GF-D8 (cell line): ENCODE data around the gene ZNF665.
"Not testable (repeated sequence)": the region's sequence is repeated elsewhere in the genome, so short reads cannot be mapped to it uniquely, and the experiment has no call there.

Experiments used
- DNase-seq: peaks from one replicate; lab custom pipeline; 2025; lab: John Stamatoyannopoulos, UW

ZNF665 gene

GRCh38 chr19:53157626-53158025, 35.5 kb downstream of the ZNF665 start:
- no peak for DNase-seq

- DNase-seq = no peak
These were observed 36.3 kb downstream of the ZNF665 start for GRCh38 chr19:53156850-53157249.

- DNase-seq = no peak
These were observed 45.5 kb downstream of the ZNF665 start for GRCh38 chr19:53147645-53148044.

- DNase-seq = no peak
These were observed 52.8 kb downstream of the ZNF665 start for GRCh38 chr19:53140351-53140750.

GRCh38 chr19:53136432-53136831, 56.7 kb downstream of the ZNF665 start:
- no peak for DNase-seq

GRCh38 chr19:53132141-53132991, 60.8 kb downstream of the ZNF665 start, which contains the start of gene ZNF415:
Gene ZNF415 (minus strand): TSS chr19:53132910. CDS start chr19:53122676, 10,234 bp downstream.
- peak; percentile 43 for DNase-seq

GRCh38 chr19:53131727-53132126, 61.4 kb downstream of the ZNF665 start:
- no peak for DNase-seq

- no peak for DNase-seq
These were observed 62.0 kb downstream of the ZNF665 start for GRCh38 chr19:53131085-53131590.

- no peak for DNase-seq
These were observed 62.7 kb downstream of the ZNF665 start for GRCh38 chr19:53130506-53130905.

GRCh38 chr19:53126733-53127526, 66.2 kb downstream of the ZNF665 start:
- DNase-seq = not testable (repeated sequence)

GRCh38 chr19:53123400-53123799, 69.8 kb downstream of the ZNF665 start:
- no peak for DNase-seq
